Esophagus squamous epithelium (tissue), 5 donors: ENCODE results near the gene VIT. TPM values are rescaled to one million over a fixed set of nuclear protein-coding genes. Genes with fewer than 3 reads are reported as not detected.
A peak's percentile ranks its signal among the peaks of the same experiment; 100 is the strongest.

Experiments used
- DNase-seq: peaks from one replicate; lab custom pipeline; 2025; lab: John Stamatoyannopoulos, UW
- H3K27ac ChIP-seq, 4 donors: fragments of 200-600 bp; sonication (generic); one replicate each; pipeline ENCODE4 v1.5.1; 2016 to 2019; ENCODE audit warnings: mild to moderate bottlenecking in 1 of 4
- H3K27me3 ChIP-seq, 4 donors: fragments of 200-600 bp; sonication (generic); 1 replicate in 3 of 4; 2 replicates in 1 of 4; pipeline versions ENCODE4 v1.5.1 to v1.6.0; 2017 to 2021; ENCODE audit warnings: antibody characterized with exemption in 1 of 4
- H3K36me3 ChIP-seq, 3 donors: fragments of 200-600 bp; sonication (generic); one replicate each; pipeline ENCODE4 v1.5.1; 2016 to 2019
- H3K4me1 ChIP-seq, 3 donors: fragments of 200-600 bp; sonication (generic); one replicate each; pipeline ENCODE4 v1.5.1; 2017 to 2019
- H3K4me3 ChIP-seq, 4 donors: fragments of 200-600 bp; sonication (generic); 1 replicate in 3 of 4; 2 replicates in 1 of 4; pipeline ENCODE4 v1.5.1; 2016 to 2019; ENCODE audit warnings: mild to moderate bottlenecking in 2 of 4, moderate library complexity in 1 of 4
- H3K9me3 ChIP-seq, 3 donors: fragments of 200-600 bp; sonication (generic); one replicate each; pipeline ENCODE4 v1.5.1; 2016 to 2019
- CTCF ChIP-seq, 6 experiments: fragments of 450-650 bp in 4 of 6; fragments of 200-600 bp in 2 of 6; sonication (generic) in 2 of 6; IDR thresholded peaks; one replicate each; pipeline ENCODE4 v1.5.1; 2016 to 2019; ENCODE audit warnings: antibody characterized with exemption in 6 of 6, mild to moderate bottlenecking in 4 of 6, moderate library complexity in 4 of 6
- POLR2A ChIP-seq, 4 donors: fragments of 450-650 bp; IDR thresholded peaks; one replicate each; pipeline ENCODE4 v1.6.1; 2017; ENCODE audit warnings: antibody characterized with exemption in 4 of 4, mild to moderate bottlenecking in 4 of 4, moderate library complexity in 3 of 4
- WGBS, 2 donors: methylation state at CpG; one replicate each; pipeline ENCODE4 v1.1.5; 2018; 5-methylcytosine and 5-hydroxymethylcytosine counted together
- intact Hi-C: fragments of 100-400 bp; cut with DNase I; formaldehyde crosslinking; loops from one replicate; pipeline ENCODE4 v1.15.0; 2022
- total RNA-seq, 4 donors: library from RNA; depleted of rRNA; stranded (reverse); fragments of >200 nt; gene quantifications; one replicate each; pipeline ENCODE4 v1.1.0, GENCODE V29; 2016
- donor health status: DM: yes; HTN: yes; CAD: no.

VIT gene
- total RNA-seq = 10 to 100 TPM in 2 of 4 donors, 1 to 10 TPM in 2; 2.9 to 36.8 (median 10.6) TPM

- DNase-seq = no peak
- no peaks in the 10 kb centered on the region for H3K9me3 ChIP-seq
- H3K27ac ChIP-seq = peak within 1 kb of the TSS in 3 of 4 donors; percentile 22 to 59 (median 48)
- intact Hi-C loops = no loop called here
- no peaks in the 10 kb centered on the region for H3K27me3 ChIP-seq
- peaks cover 0 to 32% (median 0%) of the 10 kb centered on the region in 3 donors for H3K4me1 ChIP-seq
- TF ChIP-seq CTCF (IDR thresholded peaks at IDR 0.05) = no peak
- no peak for TF ChIP-seq POLR2A (IDR thresholded peaks at IDR 0.05)
- WGBS, 2 donors = 22 to 36% methylated on average over 2 of the region's 2 CpGs
- no peaks in the 10 kb centered on the region for H3K36me3 ChIP-seq
- H3K4me3 ChIP-seq = peak within 1 kb of the TSS in 3 of 4 donors; percentile 35 to 54 (median 35)
These were observed at the start of gene VIT for GRCh38 chr2:36696533-36696932. Gene VIT, plus strand, starts transcription at chr2:36696707. Its CDS starts 19,664 bp downstream, at chr2:36716371.

DNA sequence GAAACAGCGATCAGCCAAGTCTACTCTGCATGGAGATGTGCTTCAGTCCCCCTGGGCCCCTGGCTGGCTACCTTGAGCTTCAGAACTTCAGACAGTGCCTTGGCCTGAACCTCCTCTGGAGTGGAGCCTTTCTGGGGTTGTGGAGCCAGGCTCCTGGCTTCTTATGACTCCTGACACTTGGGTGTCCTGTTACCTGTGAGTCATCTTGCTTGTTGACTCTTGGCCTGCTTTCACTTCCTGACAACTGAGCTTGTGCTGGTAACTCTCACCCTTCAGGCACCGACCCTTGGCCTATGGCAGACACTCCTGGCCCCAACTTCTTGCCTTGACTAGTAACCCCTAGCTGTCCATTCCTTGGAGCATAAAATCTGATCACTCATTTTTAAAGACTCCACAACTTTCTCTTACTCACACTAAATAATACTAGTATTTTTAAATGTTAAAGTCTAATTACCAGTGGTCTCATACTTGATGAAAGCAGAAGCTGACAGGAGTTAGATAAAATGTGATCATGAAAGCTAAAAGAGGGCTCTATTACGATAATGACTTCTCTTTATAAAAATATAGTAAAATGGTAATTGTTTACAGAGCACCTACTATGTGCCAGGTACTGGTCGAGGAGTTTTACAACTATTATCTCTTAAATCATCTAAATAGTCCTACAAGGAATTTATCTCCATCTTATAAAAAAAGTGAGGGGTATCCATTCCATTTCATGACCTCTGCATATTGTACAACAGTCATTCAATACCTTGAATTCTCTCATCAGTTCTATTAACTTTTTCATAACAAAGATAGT is 46.3 kb upstream of the VIT start:
- Histone ChIP-seq H3K4me1 (peaks cover 0 to 5% (median 4%) of the 10 kb centered on the region in 3 donors), H3K4me3 (no peak overlapping the region), H3K9me3 (no peaks in the 10 kb centered on the region), H3K27me3 (no peaks in the 10 kb centered on the region), H3K36me3 (no peaks in the 10 kb centered on the region), H3K27ac (no peak overlapping the region)
- intact Hi-C loops = no loop called here
- DNase-seq = no peak
- TF ChIP-seq CTCF (IDR thresholded peaks at IDR 0.05) = no peak
- 64 to 67% methylated on average over 3 to 4 of the region's 4 CpGs for WGBS, 2 donors

DNA sequence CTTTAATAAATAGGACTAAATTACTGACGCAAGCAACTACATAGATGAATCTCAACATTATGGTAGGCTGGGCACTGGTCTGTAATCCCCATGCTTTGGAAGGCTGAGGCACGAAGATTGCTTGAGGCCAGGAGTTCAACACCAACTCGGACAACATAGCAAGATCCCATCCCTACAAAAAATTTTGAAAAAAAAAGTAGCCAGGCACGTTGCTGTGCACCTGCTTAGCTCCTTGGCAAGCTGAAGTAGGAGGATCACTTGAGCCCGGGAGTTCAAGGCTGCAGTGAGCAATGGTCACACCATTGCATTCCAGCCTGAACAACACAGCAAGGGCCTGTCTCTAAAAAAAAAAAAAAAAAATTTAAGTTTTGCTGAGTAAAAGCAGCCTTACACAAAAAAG is 43.4 kb upstream of the VIT start:
- WGBS, 2 donors = 83 to 95% methylated on average over 5 of the region's 5 CpGs
- no peaks in the 10 kb centered on the region for H3K9me3 ChIP-seq
- no peak overlapping the region for H3K27ac ChIP-seq
- no peak for TF ChIP-seq POLR2A (IDR thresholded peaks at IDR 0.05)
- TF ChIP-seq CTCF (IDR thresholded peaks at IDR 0.05) = no peak
- H3K4me1 ChIP-seq = peaks cover 0 to 5% (median 4%) of the 10 kb centered on the region in 3 donors
- no peak for DNase-seq
- no peaks in the 10 kb centered on the region for H3K36me3 ChIP-seq
- H3K4me3 ChIP-seq = no peak overlapping the region
- intact Hi-C loops = no loop called here
- no peaks in the 10 kb centered on the region for H3K27me3 ChIP-seq

DNA sequence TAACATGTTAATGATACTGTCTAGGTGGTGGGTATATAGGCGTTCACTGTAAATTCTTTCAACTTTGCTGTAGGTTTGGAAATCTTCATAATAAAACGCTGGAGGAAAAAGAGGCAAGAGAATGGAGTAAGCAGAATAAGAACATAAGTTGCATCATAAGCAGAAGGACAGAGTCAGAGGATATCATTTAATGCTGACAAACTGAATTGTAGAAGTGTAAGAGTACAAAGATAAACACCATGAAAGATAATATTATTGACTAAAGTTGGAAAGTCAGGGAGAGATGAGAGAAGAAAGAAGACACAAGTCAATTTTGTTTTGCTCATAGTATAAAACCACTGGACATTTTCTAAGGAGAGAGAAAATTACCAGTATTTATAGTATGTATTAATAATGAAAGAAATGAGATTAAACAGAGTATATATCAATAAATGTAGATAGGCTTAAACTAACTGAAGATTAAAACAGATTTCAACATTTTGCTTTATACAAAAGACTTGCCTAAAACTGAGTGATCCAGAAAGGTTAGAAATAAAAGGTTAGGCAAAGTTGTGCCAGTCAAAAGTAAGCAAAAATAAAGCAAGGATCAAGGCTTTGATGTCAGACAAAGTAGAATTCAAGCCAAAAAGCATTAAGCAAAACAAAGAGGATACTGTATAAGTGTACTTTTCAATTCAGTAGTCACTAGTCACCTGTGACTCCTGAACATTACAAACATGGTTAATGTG is 42.4 kb upstream of the VIT start:
- H3K4me1 ChIP-seq = peaks cover 0 to 5% (median 4%) of the 10 kb centered on the region in 3 donors
- no peaks in the 10 kb centered on the region for H3K36me3 ChIP-seq
- TF ChIP-seq POLR2A (IDR thresholded peaks at IDR 0.05) (no peak), CTCF (IDR thresholded peaks at IDR 0.05) (no peak)
- no peaks in the 10 kb centered on the region for H3K9me3 ChIP-seq
- DNase-seq = no peak
- intact Hi-C loops = no loop called here
- no peaks in the 10 kb centered on the region for H3K27me3 ChIP-seq
- no peak overlapping the region for H3K4me3 ChIP-seq
- no peak overlapping the region for H3K27ac ChIP-seq
- WGBS, 2 donors = 64 to 79% methylated on average over 2 of the region's 2 CpGs

- TF ChIP-seq CTCF (IDR thresholded peaks at IDR 0.05) (no peak), POLR2A (IDR thresholded peaks at IDR 0.05) (no peak)
- H3K36me3 ChIP-seq = no peaks in the 10 kb centered on the region
- intact Hi-C loops = no loop called here
- H3K4me3 ChIP-seq = no peak overlapping the region
- WGBS, 2 donors = 66 to 72% methylated on average over 4 of the region's 4 CpGs
- H3K27me3 ChIP-seq = no peaks in the 10 kb centered on the region
- H3K27ac ChIP-seq = no peak overlapping the region
- H3K9me3 ChIP-seq = no peaks in the 10 kb centered on the region
- no peak for DNase-seq
- no peaks in the 10 kb centered on the region for H3K4me1 ChIP-seq
These were observed 41.1 kb upstream of the VIT start for GRCh38 chr2:36655453-36655852.
